Ovary (tissue), 9 donors: ENCODE results near the gene NOP58. TPM values are rescaled to one million over a fixed set of nuclear protein-coding genes. Genes with fewer than 3 reads are reported as not detected.
"Not testable (repeated sequence)": the region's sequence is repeated elsewhere in the genome, so short reads cannot be mapped to it uniquely, and the experiment has no call there.

Experiments used
- DNase-seq, 5 donors: peaks; one replicate each; pipeline ENCODE4 v3.0.0-alpha.2; 2019 to 2020
- H3K27ac ChIP-seq, 2 donors: fragments of 200-600 bp; one replicate each; pipeline versions ENCODE4 v1.5.1 to v1.8.0; 2019 to 2022
- H3K27me3 ChIP-seq: fragments of 200-600 bp; one replicate; pipeline ENCODE4 v1.8.0; 2022
- H3K36me3 ChIP-seq: fragments of 200-600 bp; sonication (generic); one replicate; pipeline ENCODE4 v1.5.1; 2019
- H3K4me1 ChIP-seq: one replicate; pipeline ENCODE4 v1.8.1; 2013; ENCODE audit warnings: mild to moderate bottlenecking, moderate library complexity; ENCODE audit not compliant: insufficient read depth
- H3K4me3 ChIP-seq: fragments of 200-600 bp; sonication (generic); one replicate; pipeline ENCODE4 v1.5.1; 2017
- H3K9me3 ChIP-seq, 2 donors: fragments of 200-600 bp in 1 of 2; sonication (generic) in 1 of 2; one replicate each; pipeline versions ENCODE4 v1.5.1 to v1.8.1; 2013 to 2019; ENCODE audit warnings: mild to moderate bottlenecking in 1 of 2, moderate library complexity in 1 of 2
- EP300 ChIP-seq: sonication (generic); formaldehyde crosslinking; IDR thresholded peaks from one replicate; pipeline ENCODE4 v1.6.1; 2017; ENCODE audit warnings: antibody characterized with exemption
- POLR2A ChIP-seq: fragments of 450-650 bp; IDR thresholded peaks from one replicate; pipeline ENCODE4 v1.6.1; 2017; ENCODE audit warnings: antibody characterized with exemption, mild to moderate bottlenecking, moderate library complexity
- WGBS, 3 donors: extraction: QIAGEN DNeasy Blood & Tissue Kit in 1 of 3; methylation state at CpG; one replicate each; pipeline versions ENCODE4 v1.1.5 to v1.1.7; 2013 to 2017; 5-methylcytosine and 5-hydroxymethylcytosine counted together
- intact Hi-C, 4 donors: fragments of 100-400 bp; cut with DNase I; formaldehyde crosslinking; loops; one replicate each; pipeline versions ENCODE4 v1.11.0 to v1.15.1; 2022 to 2023
- polyA plus RNA-seq, 2 donors: library from polyadenylated mRNA; stranded (reverse); fragments of 200-250 nt in 1 of 2; fragments of 350-450 nt in 1 of 2; fragmentation: Illumina TruSeq in 1 of 2; extraction: RNeasy Lipid Tissue Mini Kit (QIAGEN cat#74804) in 1 of 2; gene quantifications; one replicate each; pipeline ENCODE4 v1.2.3, GENCODE V29; 2013 to 2014
- total RNA-seq, 7 donors: library from RNA; depleted of rRNA in 2 of 7; stranded (reverse); fragments of >200 nt in 2 of 7; fragmentation: NEBNext Ultra II Directional in 3 of 7; extraction: Animal tissue kit (Norgen Biotek cat#: 25700) in 3 of 7; gene quantifications; one replicate each; pipeline versions ENCODE4 v1.1.0 to v1.2.4, GENCODE V29; 2016 to 2023
- TF ChIP-seq, protein P1 (sequence below), 3 donors: fragments of 450-650 bp in 2 of 3; fragments of 200-600 bp in 1 of 3; IDR thresholded peaks; one replicate each; pipeline versions ENCODE4 v1.5.1 to v1.8.0; 2016 to 2022; ENCODE audit warnings: antibody characterized with exemption in 3 of 3, mild to moderate bottlenecking in 1 of 3
- donor health status: DM: no; HTN: no; CAD: no; lungs with moderate emphysema.
- donor health status: DM: no; HTN: no; CAD: no.
- donor health status: Bipolar disorder and iron deficiency.
- donor health status: DM: yes; HTN: yes; CAD: no.
- donor health status: DM: no; HTN: no; CAD: no.
- donor health status: DM: yes; HTN: yes; CAD: no.

Gene NOP58
- total and polyA plus RNA-seq, 9 donors, result 37.3 to 74.7 (median 58.4) TPM

DNA sequence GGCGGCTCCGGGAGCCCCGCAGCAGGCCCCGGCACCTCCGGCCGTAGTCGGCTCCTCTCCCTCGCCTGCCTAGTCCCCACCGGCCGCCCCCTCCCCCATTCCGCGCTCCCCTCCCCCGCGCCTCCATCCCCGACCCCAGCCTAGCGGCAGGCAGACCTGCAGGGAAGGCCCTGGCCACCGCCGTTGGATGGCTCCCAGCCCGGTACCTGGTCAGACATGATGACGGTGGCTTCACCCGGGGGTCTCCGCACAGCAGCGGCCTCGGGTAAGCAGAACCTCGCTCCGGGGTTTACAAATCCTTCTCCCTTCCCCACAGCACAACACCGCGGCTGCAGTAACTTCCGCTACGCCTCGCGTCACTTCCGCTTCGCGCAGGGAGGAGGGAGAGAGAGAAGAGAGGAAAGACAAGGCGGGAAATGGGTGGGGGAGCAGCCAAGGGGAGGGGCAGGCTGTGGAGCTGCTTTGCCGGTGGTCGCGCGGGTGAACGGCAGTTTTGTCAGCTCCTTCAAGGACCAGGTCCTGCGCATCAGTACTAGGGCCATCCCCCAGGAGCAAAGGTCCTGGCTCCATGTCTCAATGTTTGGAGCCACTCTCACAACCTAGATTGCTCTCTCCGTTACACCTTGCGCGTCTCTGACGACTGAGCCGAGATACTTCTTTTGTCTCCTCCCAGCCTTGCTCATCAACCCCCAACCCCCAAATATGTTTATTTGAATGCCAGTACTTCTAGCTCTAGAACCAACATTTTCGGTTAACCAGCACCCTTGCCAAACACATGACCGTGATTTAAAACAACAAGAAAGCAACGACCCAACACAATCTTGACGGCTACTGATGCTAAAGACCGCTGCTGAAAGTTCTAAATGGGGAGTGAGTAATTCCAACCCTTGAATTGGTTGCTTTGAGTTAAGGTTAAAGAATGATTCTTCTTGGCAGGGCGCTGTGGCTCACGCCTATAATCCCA is 27.0 kb upstream of the NOP58 start, which contains the start of gene SUMO1:
SUMO1 (minus strand) TSS at position 364 of the 964 bp plus-strand sequence; CDS start at position 218, 146 bp downstream.
- Histone ChIP-seq H3K9me3 (no peaks in the 10 kb centered on the region), H3K36me3 (no peaks in the 10 kb centered on the region), H3K27ac (peak within 1 kb of the TSS; percentile 90 to 96), H3K4me3 (peak within 1 kb of the TSS; percentile 97), H3K27me3 (no peaks in the 10 kb centered on the region), H3K4me1 (peaks cover 6% of the 10 kb centered on the region)
- intact Hi-C loops, result no loop called here
- DNase-seq, result peak; percentile 87 to 90 (median 89)
- TF ChIP-seq EP300, result no peak
- TF ChIP-seq, protein P1, sequence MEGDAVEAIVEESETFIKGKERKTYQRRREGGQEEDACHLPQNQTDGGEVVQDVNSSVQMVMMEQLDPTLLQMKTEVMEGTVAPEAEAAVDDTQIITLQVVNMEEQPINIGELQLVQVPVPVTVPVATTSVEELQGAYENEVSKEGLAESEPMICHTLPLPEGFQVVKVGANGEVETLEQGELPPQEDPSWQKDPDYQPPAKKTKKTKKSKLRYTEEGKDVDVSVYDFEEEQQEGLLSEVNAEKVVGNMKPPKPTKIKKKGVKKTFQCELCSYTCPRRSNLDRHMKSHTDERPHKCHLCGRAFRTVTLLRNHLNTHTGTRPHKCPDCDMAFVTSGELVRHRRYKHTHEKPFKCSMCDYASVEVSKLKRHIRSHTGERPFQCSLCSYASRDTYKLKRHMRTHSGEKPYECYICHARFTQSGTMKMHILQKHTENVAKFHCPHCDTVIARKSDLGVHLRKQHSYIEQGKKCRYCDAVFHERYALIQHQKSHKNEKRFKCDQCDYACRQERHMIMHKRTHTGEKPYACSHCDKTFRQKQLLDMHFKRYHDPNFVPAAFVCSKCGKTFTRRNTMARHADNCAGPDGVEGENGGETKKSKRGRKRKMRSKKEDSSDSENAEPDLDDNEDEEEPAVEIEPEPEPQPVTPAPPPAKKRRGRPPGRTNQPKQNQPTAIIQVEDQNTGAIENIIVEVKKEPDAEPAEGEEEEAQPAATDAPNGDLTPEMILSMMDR (IDR thresholded peaks at IDR 0.05), result no peak
- peak; percentile 70 for TF ChIP-seq POLR2A
- WGBS, 3 donors, result 1 to 2% (median 2%) methylated on average over 46 to 54 of the region's 54 CpGs

DNA sequence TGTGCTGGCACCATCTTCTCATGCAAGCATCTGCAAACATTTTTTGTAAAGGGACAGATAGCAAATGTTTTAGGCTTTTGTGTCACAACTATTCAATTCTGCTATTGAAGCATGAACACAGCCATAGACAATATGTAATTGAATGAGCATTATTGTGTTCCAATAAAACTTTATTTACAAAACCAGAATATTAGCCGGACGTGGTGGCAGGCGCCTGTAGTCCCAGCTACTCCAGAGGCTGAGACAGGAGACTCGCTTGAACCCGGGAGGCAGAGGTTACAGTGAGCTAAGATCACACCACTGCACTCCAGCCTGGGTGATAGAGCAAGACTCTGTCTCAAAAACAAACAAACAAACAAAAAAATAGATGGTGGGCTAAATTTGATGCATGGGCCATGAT is 17.9 kb upstream of the NOP58 start:
- H3K27me3 ChIP-seq, intact Hi-C loops, H3K27ac ChIP-seq, H3K4me1 ChIP-seq, DNase-seq, H3K9me3 ChIP-seq, H3K36me3 ChIP-seq, H3K4me3 ChIP-seq: not testable (repeated sequence)
- 92 to 94% (median 94%) methylated on average over 5 of the region's 5 CpGs for WGBS, 3 donors

- Histone ChIP-seq H3K36me3 (no peaks in the 10 kb centered on the region), H3K9me3 (peaks cover 0 to 5% of the 10 kb centered on the region in 2 donors), H3K27me3 (no peaks in the 10 kb centered on the region), H3K4me3 (no peak overlapping the region), H3K4me1 (no peaks in the 10 kb centered on the region), H3K27ac (no peak overlapping the region)
- DNase-seq, result no peak
- intact Hi-C loops, result no loop called here
- WGBS, 3 donors, result 54 to 57% (median 55%) methylated on average over 10 of the region's 10 CpGs
- no peak for TF ChIP-seq POLR2A
- TF ChIP-seq, protein P1 (IDR thresholded peaks at IDR 0.05), result no peak
- TF ChIP-seq EP300, result no peak
Observed at GRCh38 chr2:202249521-202250253, 15.9 kb upstream of the NOP58 start.

GRCh38 chr2:202251494-202251893 is 14.1 kb upstream of the NOP58 start:
- Histone ChIP-seq H3K4me3 (no peak overlapping the region), H3K9me3 (peaks cover 0 to 5% of the 10 kb centered on the region in 2 donors), H3K27me3 (no peaks in the 10 kb centered on the region), H3K27ac (no peak overlapping the region), H3K36me3 (no peaks in the 10 kb centered on the region), H3K4me1 (no peaks in the 10 kb centered on the region)
- intact Hi-C loops, result no loop called here
- DNase-seq, result no peak
- 73 to 84% (median 78%) methylated on average over 5 of the region's 5 CpGs for WGBS, 3 donors
- TF ChIP-seq EP300 (no peak), POLR2A (no peak)
- TF ChIP-seq, protein P1 (IDR thresholded peaks at IDR 0.05), result no peak
